GM21737 (cell line): ENCODE results near the gene NMUR2.

Source experiments
- ATAC-seq: cut with Tn5 transposase; IDR thresholded peaks from one replicate; pipeline ENCODE4 v1.9.1; 2021; ENCODE audit warnings: mild to moderate bottlenecking, moderate library complexity; ENCODE audit not compliant: unreplicated experiment

The NMUR2 gene

DNA sequence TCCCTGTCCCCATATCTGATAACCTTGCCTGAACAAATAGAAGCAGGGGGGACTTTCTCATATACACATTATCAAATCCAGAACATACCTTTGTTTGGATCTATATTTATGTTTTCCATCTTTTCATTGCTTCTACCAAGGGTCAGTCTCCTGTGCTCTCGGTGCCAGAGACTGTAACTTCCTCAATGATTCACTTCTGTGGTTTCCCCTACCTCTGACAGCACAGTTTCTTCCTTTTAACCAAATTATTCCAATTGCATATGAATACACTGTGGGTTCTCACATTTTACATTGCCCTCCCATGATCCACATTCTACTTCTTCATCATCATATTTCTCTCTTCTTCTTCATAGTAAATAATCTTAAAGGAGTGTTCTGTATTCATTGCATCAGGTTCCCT is 32.2 kb downstream of the NMUR2 start:
- no peak for ATAC-seq

DNA sequence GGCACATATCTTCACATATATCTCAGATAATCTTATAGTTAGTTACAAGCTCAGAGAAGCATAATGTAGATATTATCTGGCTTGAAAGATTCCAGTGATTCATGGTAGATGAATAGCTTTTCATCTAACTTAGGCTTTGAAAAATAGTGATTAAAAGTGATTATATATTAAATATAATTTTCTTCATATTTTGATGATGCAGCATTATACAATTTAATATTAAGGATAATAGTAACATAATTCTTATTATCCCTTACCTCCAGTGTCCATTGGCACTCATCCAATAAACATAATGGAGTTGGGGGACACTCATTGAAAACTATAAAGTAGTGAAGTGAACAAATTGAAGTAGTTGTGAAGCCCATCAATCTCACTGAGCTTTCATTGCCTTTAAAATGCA is 35.8 kb downstream of the NMUR2 start:
- ATAC-seq: no peak

DNA sequence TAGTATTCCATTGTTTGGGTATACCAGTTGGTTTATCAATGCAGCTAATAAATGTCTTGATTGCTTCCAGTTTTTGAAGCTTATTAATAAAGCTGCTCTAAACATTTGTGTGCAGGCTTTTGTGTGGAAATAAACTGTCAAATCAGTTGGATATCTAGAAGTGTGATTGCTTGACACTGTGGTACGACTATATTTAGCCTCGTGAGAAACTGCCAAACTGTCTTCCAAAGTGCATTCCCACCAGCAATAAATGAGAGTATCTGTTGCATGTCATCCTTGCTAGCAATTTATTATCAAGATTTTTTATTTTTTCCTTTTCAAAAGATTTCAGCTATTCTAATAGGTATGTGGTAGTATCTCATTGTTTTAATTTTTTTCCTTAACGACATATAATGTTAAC is 37.5 kb downstream of the NMUR2 start:
- no peak for ATAC-seq

DNA sequence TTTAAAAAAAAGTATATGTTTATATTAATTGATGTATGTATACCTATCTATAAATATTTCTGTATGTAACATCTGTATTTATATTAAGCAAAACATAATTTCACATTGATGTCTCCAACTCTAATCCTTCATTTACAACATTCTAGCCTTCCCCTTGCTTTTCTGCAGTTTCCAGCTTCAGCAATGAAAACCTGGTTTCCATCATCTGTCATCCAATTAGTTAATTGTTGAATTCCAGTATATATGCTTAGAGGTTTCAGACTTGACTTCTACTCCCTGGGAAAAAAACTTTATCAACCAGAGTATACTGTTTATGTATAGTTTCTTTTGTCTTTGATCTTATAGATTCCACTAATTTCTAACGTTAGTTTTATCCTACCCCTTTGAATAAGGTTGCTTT is 38.4 kb downstream of the NMUR2 start:
- ATAC-seq: no peak

DNA sequence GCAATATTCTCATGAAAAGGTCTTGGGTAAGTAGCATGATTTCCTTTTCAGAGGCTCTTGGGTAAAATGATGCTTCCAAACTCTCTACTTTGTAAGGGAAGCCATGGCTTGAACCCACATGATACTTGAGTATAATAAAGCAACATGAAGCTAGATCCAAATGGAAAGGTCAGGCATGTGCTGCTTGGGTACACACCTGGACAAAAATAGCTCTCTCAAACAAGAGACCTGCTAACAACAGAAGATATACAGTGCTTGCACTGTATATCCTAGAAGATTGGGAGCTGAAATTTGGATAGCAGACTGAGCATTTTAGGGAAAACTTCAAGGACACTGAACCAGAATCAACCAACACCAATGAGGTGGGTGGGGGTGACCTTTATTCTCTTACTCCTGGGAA is 40.2 kb downstream of the NMUR2 start:
- ATAC-seq: no peak

DNA sequence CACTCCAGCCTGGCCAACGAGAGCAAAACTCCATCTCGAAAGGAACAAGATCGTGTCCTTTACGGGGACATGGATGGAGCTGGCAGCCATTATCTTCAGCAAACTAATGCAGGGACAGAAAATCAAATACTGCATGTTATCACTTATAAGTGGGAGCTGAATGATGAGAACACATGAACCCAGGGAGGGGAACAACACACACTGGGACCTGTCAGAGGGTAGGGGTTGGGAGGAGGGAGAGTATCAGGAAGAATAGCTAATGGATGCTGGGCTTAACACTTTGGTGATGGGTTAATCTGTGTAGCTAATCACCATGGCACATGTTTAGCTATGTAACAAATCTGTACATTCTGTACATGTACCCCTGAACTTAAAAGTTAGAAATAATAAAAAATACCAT is 40.9 kb downstream of the NMUR2 start:
- ATAC-seq: no peak

DNA sequence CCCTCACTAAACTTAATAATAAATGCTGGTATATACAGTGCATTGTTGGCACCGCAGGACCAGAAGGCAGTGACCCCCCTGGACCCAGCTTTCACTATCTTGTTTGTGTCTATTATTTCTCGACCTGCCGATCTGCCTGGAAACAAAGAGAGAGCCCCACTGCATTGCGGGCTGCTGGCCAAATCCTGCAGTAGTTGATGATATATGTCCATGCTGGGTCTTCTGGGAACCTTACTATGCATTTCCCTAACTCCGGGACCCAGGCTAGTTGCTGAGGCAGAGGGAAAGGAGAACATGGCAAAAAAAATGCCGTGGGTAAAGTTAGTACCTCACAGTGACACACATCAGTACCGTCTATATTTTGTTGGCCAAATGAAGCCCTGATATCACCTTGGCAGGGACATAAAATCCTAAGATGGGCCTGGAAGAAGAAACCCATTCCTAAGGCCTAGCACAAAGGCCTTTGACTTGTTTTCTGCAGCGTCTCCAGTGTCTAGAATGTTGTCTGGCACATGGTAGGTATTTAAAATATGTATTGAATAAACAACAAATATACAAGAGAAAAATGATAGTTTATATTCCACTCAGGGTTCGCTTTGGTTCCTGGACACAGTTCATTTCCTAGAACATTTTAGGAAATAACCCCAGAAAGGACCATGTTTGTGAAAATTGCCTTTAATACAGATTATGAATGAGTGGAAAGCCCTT is 46.1 kb downstream of the NMUR2 start:
- no peak for ATAC-seq

DNA sequence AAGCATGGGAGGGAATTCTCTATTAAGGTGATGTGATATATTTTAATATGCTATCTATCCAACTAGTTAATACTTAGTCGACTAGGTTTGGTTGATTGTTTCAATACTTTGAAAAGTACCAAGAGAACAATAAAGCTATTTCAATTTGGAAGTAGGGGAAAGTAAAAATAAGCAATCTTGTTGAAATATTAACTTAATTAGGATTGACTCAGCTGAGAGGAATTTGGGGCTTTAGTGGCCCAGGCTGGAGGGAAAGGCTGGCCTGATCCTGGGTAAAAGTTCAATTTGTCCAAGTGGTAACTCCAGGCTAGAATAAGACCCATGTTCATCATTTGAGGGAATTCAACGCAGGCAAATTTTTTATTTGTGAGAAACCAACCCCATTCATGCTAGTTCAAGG is 48.6 kb downstream of the NMUR2 start:
- ATAC-seq: no peak

DNA sequence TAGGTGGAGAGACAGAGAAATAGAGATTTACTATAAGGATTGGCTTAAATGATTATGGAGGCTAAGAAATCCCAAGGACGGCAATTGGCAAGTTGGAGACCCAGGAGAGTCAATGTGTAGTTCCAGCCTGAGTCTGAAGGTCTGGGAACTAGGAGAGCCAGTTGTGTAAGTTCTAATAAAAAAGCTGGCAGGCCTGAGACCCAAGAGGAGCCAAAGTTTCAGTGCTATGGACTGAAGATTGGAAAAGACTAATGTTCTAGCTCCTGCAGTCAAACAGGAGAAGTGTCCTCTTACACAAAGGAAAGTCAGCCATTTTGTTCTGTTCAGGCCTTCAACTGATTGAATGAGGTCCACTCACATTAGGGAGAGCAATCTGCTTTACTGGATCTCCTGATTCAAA is 50.0 kb downstream of the NMUR2 start:
- ATAC-seq: no peak

DNA sequence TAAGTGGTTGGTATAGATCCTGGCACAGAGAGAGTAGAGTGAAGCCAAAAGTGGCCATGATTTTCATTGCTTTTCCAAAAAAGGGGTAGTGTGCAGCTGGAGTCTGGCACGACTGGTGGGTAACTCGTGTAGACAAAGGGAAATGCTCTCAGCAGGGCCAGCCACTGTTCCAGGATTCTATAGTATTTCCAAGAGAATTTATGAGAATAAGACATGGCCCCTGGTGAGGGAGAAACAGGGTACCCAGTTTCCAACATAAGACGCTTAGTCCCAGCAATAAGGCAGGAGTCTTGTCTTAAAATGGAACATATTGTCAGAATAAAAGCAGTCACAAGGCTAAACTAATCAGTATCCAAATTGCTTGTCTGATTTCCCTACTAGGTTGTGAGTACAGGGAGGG is 52.1 kb downstream of the NMUR2 start:
- no peak for ATAC-seq

DNA sequence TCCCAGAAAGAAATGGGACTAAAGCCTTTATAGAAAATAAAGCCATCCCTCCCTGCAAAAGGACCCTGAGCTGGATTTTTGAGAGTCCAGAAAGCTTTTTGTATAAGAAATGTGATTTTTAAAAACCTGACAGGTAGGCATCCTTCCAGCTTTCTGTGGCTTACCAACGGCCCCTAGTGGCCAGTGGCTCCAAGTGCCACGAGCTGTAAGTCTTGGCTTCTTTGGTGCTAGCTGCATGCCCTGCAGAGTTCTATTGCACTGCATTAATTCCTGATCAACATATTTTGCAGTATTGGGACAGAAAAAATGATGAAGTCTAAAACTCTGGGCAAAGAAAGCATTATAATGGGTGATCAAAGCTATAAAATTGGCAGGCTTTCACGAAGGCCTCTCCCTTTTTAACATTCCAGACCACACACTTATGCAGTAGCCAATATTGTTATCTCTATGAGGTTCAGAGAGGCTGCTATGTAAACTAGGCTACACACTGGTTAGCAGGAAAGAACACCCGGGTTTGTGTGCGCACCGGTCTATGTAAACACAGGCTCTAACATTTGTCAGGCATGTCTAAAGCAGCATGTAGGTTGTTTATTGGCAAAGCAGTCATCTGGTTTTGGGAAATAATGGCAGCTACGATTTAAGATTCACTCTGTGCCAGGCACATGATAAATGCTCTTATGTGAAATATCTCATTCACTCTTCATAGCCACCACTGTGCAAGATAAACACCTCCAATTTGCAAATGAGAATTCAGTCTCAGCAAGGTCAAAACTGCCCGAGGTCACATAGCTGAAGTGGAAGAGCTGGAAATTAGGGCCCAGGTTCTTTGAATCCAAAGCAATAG is 55.2 kb downstream of the NMUR2 start:
- peak; percentile 57 for ATAC-seq
